BLaER1 (cell line): ENCODE results near the gene BANP.

Source experiments
- H3K27ac ChIP-seq: shearing (Covaris generic); formaldehyde crosslinking; 2 replicates; pipeline ENCODE4 v1.8.1; 2022
- H3K27me3 ChIP-seq: shearing (Covaris generic); formaldehyde crosslinking; 2 replicates; pipeline ENCODE4 v1.8.1; 2022
- H3K36me3 ChIP-seq: shearing (Covaris generic); formaldehyde crosslinking; 2 replicates; pipeline ENCODE4 v1.8.1; 2022
- H3K4me1 ChIP-seq: shearing (Covaris generic); formaldehyde crosslinking; 2 replicates; pipeline ENCODE4 v1.8.1; 2022
- H3K4me2 ChIP-seq: shearing (Covaris generic); formaldehyde crosslinking; 2 replicates; pipeline ENCODE4 v1.8.1; 2022
- H3K4me3 ChIP-seq: shearing (Covaris generic); formaldehyde crosslinking; 2 replicates; pipeline ENCODE4 v1.8.1; 2022
- H3K9ac ChIP-seq: shearing (Covaris generic); formaldehyde crosslinking; 2 replicates; pipeline ENCODE4 v1.8.1; 2022
- H3K9me3 ChIP-seq: shearing (Covaris generic); formaldehyde crosslinking; 2 replicates; pipeline ENCODE4 v1.8.1; 2022
- H4K20me1 ChIP-seq: shearing (Covaris generic); formaldehyde crosslinking; 2 replicates; pipeline ENCODE4 v1.8.1; 2022
- Cebpa-rat ChIP-seq: shearing (Covaris generic); IDR thresholded peaks from 2 replicates; pipeline ENCODE4 v1.8.1; 2022

The BANP gene

GRCh38 chr16:87963400-87963799 lies 12.2 kb downstream of the BANP start:
- H4K20me1 ChIP-seq: peaks cover 34% of the 10 kb centered on the region; the same call in 1 of the 2 replicates
- no peaks in the 10 kb centered on the region for H3K9me3 ChIP-seq
- no peak overlapping the region; the same call in 1 of the 2 replicates for H3K9ac ChIP-seq
- H3K4me2 ChIP-seq: peak overlapping the region; percentile 49
- no peak overlapping the region for H3K4me3 ChIP-seq
- peaks cover 71% of the 10 kb centered on the region for H3K4me1 ChIP-seq
- H3K27me3 ChIP-seq: no peaks in the 10 kb centered on the region
- no peak for TF ChIP-seq Cebpa-rat
- peak overlapping the region; percentile 3 for H3K27ac ChIP-seq
- H3K36me3 ChIP-seq: no peaks in the 10 kb centered on the region

- Histone ChIP-seq H3K9ac (no peak overlapping the region; the same call in 1 of the 2 replicates), H3K9me3 (no peaks in the 10 kb centered on the region), H3K4me3 (no peak overlapping the region), H3K27ac (peak overlapping the region; percentile 3; the same call in 1 of the 2 replicates), H3K4me1 (peaks cover 64% of the 10 kb centered on the region), H3K36me3 (no peaks in the 10 kb centered on the region), H3K27me3 (no peaks in the 10 kb centered on the region), H4K20me1 (peaks cover 40% of the 10 kb centered on the region; the same call in 1 of the 2 replicates), H3K4me2 (peak overlapping the region; percentile 49)
- no peak for TF ChIP-seq Cebpa-rat
These were observed 12.9 kb downstream of the BANP start for GRCh38 chr16:87964049-87964659.

- peaks cover 9% of the 10 kb centered on the region; the same call in 1 of the 2 replicates for H3K36me3 ChIP-seq
- no peak for TF ChIP-seq Cebpa-rat
- H3K4me2 ChIP-seq: no peak overlapping the region
- no peaks in the 10 kb centered on the region for H3K27me3 ChIP-seq
- peaks cover 40% of the 10 kb centered on the region; the same call in 1 of the 2 replicates for H4K20me1 ChIP-seq
- no peak overlapping the region for H3K9ac ChIP-seq
- H3K4me3 ChIP-seq: no peak overlapping the region
- no peak overlapping the region for H3K27ac ChIP-seq
- peaks cover 51% of the 10 kb centered on the region for H3K4me1 ChIP-seq
- peaks cover under 1% of the 10 kb centered on the region; the same call in 1 of the 2 replicates for H3K9me3 ChIP-seq
These were observed 14.2 kb downstream of the BANP start for GRCh38 chr16:87965417-87965816.

- peaks cover 17% of the 10 kb centered on the region for H3K36me3 ChIP-seq
- H3K27me3 ChIP-seq: no peaks in the 10 kb centered on the region
- peaks cover 49% of the 10 kb centered on the region for H3K4me1 ChIP-seq
- peak overlapping the region; percentile 77; the same call in 1 of the 2 replicates for H3K27ac ChIP-seq
- peak overlapping the region; percentile 70 for H3K9ac ChIP-seq
- peak overlapping the region; percentile 91 for H3K4me2 ChIP-seq
- no peak overlapping the region for H3K4me3 ChIP-seq
- peaks cover 8% of the 10 kb centered on the region for H3K9me3 ChIP-seq
- TF ChIP-seq Cebpa-rat: no peak
- H4K20me1 ChIP-seq: peaks cover 40% of the 10 kb centered on the region; the same call in 1 of the 2 replicates
These were observed 14.9 kb downstream of the BANP start for GRCh38 chr16:87966064-87966645.

- Histone ChIP-seq H3K36me3 (peaks cover 22% of the 10 kb centered on the region), H3K27me3 (no peaks in the 10 kb centered on the region), H4K20me1 (peaks cover 40% of the 10 kb centered on the region; the same call in 1 of the 2 replicates), H3K9me3 (peaks cover 13% of the 10 kb centered on the region), H3K27ac (peak overlapping the region; percentile 77), H3K4me2 (peak overlapping the region; percentile 91), H3K9ac (peak overlapping the region; percentile 70), H3K4me3 (peak overlapping the region; percentile 50), H3K4me1 (peaks cover 49% of the 10 kb centered on the region)
- TF ChIP-seq Cebpa-rat: no peak
These were observed 15.5 kb downstream of the BANP start for GRCh38 chr16:87966685-87967185.

- Histone ChIP-seq H3K27ac (no peak overlapping the region), H3K36me3 (peaks cover 28% of the 10 kb centered on the region), H3K4me2 (no peak overlapping the region), H4K20me1 (peaks cover 36% of the 10 kb centered on the region; the same call in 1 of the 2 replicates), H3K9ac (no peak overlapping the region), H3K9me3 (peaks cover 27% of the 10 kb centered on the region), H3K27me3 (no peaks in the 10 kb centered on the region), H3K4me3 (no peak overlapping the region), H3K4me1 (peaks cover 44% of the 10 kb centered on the region)
- TF ChIP-seq Cebpa-rat: no peak
These were observed 17.3 kb downstream of the BANP start for GRCh38 chr16:87968541-87968940.

- no peak overlapping the region for H3K9ac ChIP-seq
- no peak overlapping the region for H3K4me2 ChIP-seq
- no peak overlapping the region for H3K27ac ChIP-seq
- H3K9me3 ChIP-seq: peaks cover 27% of the 10 kb centered on the region
- peaks cover 39% of the 10 kb centered on the region for H4K20me1 ChIP-seq
- H3K27me3 ChIP-seq: no peaks in the 10 kb centered on the region
- H3K4me1 ChIP-seq: peaks cover 42% of the 10 kb centered on the region
- no peak for TF ChIP-seq Cebpa-rat
- peaks cover 36% of the 10 kb centered on the region for H3K36me3 ChIP-seq
- H3K4me3 ChIP-seq: no peak overlapping the region
These were observed 19.0 kb downstream of the BANP start for GRCh38 chr16:87970186-87970585.

GRCh38 chr16:87971933-87972332 lies 20.7 kb downstream of the BANP start:
- no peak for TF ChIP-seq Cebpa-rat
- no peak overlapping the region for H3K4me2 ChIP-seq
- H3K36me3 ChIP-seq: peaks cover 47% of the 10 kb centered on the region
- H3K27me3 ChIP-seq: no peaks in the 10 kb centered on the region
- peaks cover 28% of the 10 kb centered on the region for H3K4me1 ChIP-seq
- no peak overlapping the region for H3K4me3 ChIP-seq
- no peak overlapping the region for H3K27ac ChIP-seq
- H3K9me3 ChIP-seq: peaks cover 27% of the 10 kb centered on the region
- H3K9ac ChIP-seq: no peak overlapping the region
- peaks cover 29% of the 10 kb centered on the region for H4K20me1 ChIP-seq

- Histone ChIP-seq H3K36me3 (peaks cover 63% of the 10 kb centered on the region), H3K27ac (0 out of 2 replicates have a peak overlapping the region, but pooled peaks have one; percentile 6), H3K4me2 (peak overlapping the region; percentile 66), H3K27me3 (no peaks in the 10 kb centered on the region), H3K4me3 (no peak overlapping the region), H4K20me1 (peaks cover 19% of the 10 kb centered on the region), H3K4me1 (peaks cover 22% of the 10 kb centered on the region), H3K9me3 (peaks cover 27% of the 10 kb centered on the region), H3K9ac (no peak overlapping the region)
- TF ChIP-seq Cebpa-rat: no peak
These were observed 22.5 kb downstream of the BANP start for GRCh38 chr16:87973717-87974116.

- Histone ChIP-seq H3K27ac (no peak overlapping the region), H3K4me3 (no peak overlapping the region), H4K20me1 (peaks cover 16% of the 10 kb centered on the region), H3K4me2 (peak overlapping the region; percentile 66), H3K36me3 (peaks cover 67% of the 10 kb centered on the region), H3K27me3 (no peaks in the 10 kb centered on the region), H3K4me1 (peaks cover 22% of the 10 kb centered on the region), H3K9ac (no peak overlapping the region), H3K9me3 (peaks cover 27% of the 10 kb centered on the region)
- TF ChIP-seq Cebpa-rat: no peak
These were observed 22.9 kb downstream of the BANP start for GRCh38 chr16:87974178-87974577.
